IMR-90 (cell line): ENCODE data around the gene PSMA2.

ENCODE experiments used
- FOS ChIP-seq: fragments of 150-350 bp; IDR thresholded peaks from 2 replicates; pipeline ENCODE4 v1.6.1; 2016; ENCODE audit warnings: low read depth, low read length
- MAZ ChIP-seq: IDR thresholded peaks from 2 replicates; pipeline ENCODE4 v1.6.1; 2012; ENCODE audit warnings: low read depth, mild to moderate bottlenecking, low read length, improper control_type of control experiment, moderate library complexity, borderline replicate concordance
- MXI1 ChIP-seq: IDR thresholded peaks from 2 replicates; pipeline ENCODE4 v1.6.1; 2012; ENCODE audit warnings: low read depth, mild to moderate bottlenecking, low read length, moderate library complexity, borderline replicate concordance
- POLR2A ChIP-seq: IDR thresholded peaks from 2 replicates; pipeline ENCODE4 v1.6.1; 2012; ENCODE audit warnings: mild to moderate bottlenecking, low read depth, low read length
- RFX5 ChIP-seq: IDR thresholded peaks from 2 replicates; pipeline ENCODE4 v1.8.0; 2012; ENCODE audit warnings: low read depth, mild to moderate bottlenecking, low read length, moderate library complexity
- TF ChIP-seq, protein P1 (sequence below): conservative IDR thresholded peaks from 2 replicates; pipeline ENCODE4 v1.5.1; 2012; ENCODE audit warnings: mild to moderate bottlenecking, low read depth, low read length, improper control_type of control experiment

DNA sequence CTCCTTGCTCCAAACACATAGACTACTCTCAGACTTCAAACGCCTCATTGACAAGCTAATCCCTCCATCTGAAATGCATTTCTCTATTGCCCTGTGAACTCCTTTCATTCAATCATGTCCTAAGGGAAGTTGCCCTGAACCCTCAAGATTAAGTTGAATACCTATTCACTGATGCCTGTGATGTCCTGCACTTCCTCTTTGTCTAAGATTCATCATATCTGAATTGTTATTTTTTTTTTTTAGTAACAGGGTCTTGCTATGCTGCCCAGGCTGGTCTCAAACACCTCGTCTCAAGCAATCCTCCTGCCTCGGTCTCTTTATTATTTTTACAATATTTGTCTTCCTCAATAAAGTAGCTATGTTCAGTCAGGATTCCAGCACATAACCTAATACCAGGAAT lies 3.2 kb downstream of the PSMA2 start:
- TF ChIP-seq, protein P1, sequence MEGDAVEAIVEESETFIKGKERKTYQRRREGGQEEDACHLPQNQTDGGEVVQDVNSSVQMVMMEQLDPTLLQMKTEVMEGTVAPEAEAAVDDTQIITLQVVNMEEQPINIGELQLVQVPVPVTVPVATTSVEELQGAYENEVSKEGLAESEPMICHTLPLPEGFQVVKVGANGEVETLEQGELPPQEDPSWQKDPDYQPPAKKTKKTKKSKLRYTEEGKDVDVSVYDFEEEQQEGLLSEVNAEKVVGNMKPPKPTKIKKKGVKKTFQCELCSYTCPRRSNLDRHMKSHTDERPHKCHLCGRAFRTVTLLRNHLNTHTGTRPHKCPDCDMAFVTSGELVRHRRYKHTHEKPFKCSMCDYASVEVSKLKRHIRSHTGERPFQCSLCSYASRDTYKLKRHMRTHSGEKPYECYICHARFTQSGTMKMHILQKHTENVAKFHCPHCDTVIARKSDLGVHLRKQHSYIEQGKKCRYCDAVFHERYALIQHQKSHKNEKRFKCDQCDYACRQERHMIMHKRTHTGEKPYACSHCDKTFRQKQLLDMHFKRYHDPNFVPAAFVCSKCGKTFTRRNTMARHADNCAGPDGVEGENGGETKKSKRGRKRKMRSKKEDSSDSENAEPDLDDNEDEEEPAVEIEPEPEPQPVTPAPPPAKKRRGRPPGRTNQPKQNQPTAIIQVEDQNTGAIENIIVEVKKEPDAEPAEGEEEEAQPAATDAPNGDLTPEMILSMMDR = no peak
- no peak for TF ChIP-seq MAZ
- TF ChIP-seq POLR2A = no peak
- TF ChIP-seq RFX5 = no peak
- TF ChIP-seq MXI1 = no peak
- TF ChIP-seq FOS = no peak
